H1 (cell line): ENCODE results near the gene SMIM34.
"Not testable (repeated sequence)": the region's sequence is repeated elsewhere in the genome, so short reads cannot be mapped to it uniquely, and the experiment has no call there.

Experiments used
- CEBPB ChIP-seq: IDR thresholded peaks from 2 replicates; pipeline ENCODE4 v1.6.1; 2012; ENCODE audit warnings: low read depth, low read length
- CHD2 ChIP-seq: IDR thresholded peaks from 2 replicates; pipeline ENCODE4 v1.6.1; 2012; ENCODE audit warnings: low read length, improper control_type of control experiment
- RAD21 ChIP-seq, 2 experiments: IDR thresholded peaks in 1 of 2; conservative IDR thresholded peaks in 1 of 2; 2 replicates each; pipeline ENCODE4 v1.6.1; 2011; ENCODE audit warnings: low read depth in 2 of 2, low read length in 2 of 2, improper control_type of control experiment in 1 of 2, inconsistent platforms in 1 of 2, mild to moderate bottlenecking in 1 of 2, moderate library complexity in 1 of 2
- TBP ChIP-seq: IDR thresholded peaks from 2 replicates; pipeline ENCODE4 v1.6.1; 2011; ENCODE audit warnings: low read depth, low read length, improper control_type of control experiment

DNA sequence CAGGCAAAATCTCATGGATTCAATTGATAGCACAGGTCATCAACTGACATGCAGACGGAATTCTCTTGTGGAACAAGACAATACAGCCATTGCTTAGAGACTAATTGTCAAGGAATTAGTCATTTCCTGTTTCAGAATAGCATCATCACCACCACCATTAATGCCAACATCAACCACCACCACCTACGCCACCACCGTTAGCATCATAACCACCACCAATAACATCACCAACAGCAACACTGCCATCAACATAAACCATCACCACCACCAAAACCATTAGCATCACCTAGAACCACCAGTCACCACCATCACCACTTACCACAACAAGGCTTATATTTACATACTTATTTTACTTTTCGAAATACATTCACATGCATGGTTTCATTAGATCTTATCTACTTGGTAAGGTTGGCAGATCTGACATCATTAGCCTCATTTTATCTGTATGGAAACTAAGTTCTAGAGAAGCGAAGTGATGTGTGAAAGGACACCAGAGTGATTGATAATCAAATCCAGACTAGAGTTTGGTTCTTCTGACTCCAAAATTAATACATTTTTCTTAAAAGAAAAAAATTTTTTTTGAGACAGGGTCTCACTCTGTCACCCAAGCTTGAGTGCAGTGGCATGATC, 6.2 kb downstream of the SMIM34 start:
- TF ChIP-seq RAD21 (IDR thresholded peaks at IDR 0.05 in 1 of 2, conservative IDR thresholded peaks at IDR 0.05 in 1 of 2; ENCODE audit: low read depth in 2 of 2, low read length in 2 of 2); TBP; CEBPB; CHD2: not testable (repeated sequence)
